Pulmonary artery endothelial cell (primary cell): ENCODE results near the gene LIMCH1. TPM values are rescaled to one million over a fixed set of nuclear protein-coding genes. Genes with fewer than 3 reads are reported as not detected.

Experiments
- DNase-seq: peaks from one replicate; pipeline ENCODE4 v3.0.0-alpha.2; 2011; ENCODE audit warnings: low read depth, low spot score
- total RNA-seq: library from RNA; depleted of rRNA; stranded (reverse); fragments of >200 nt; gene quantifications from 2 replicates; pipeline ENCODE4 v1.2.3, GENCODE V29; 2014

Gene LIMCH1
- total RNA-seq, 1 donor from 2014 or later = 24.1 TPM

GRCh38 chr4:41602886-41603498 lies 65.0 kb downstream of the LIMCH1 start:
- no peak for DNase-seq

- no peak for DNase-seq
Measured at GRCh38 chr4:41609851-41610250, 71.9 kb downstream of the LIMCH1 start.

- DNase-seq = no peak
Measured at GRCh38 chr4:41610474-41610873, 72.5 kb downstream of the LIMCH1 start.

- no peak for DNase-seq
Measured at GRCh38 chr4:41611124-41611838, 73.3 kb downstream of the LIMCH1 start.

- DNase-seq = peak; percentile 27
Measured at GRCh38 chr4:41611881-41612871, 74.2 kb downstream of the LIMCH1 start.

- no peak for DNase-seq
Measured at GRCh38 chr4:41613386-41613785, 75.4 kb downstream of the LIMCH1 start.

- DNase-seq = no peak
Measured at GRCh38 chr4:41613821-41614220, 75.9 kb downstream of the LIMCH1 start.

- DNase-seq = no peak
Measured at GRCh38 chr4:41614519-41614918, 76.6 kb downstream of the LIMCH1 start.

- DNase-seq = no peak
Measured at GRCh38 chr4:41619161-41619560, 81.2 kb downstream of the LIMCH1 start.

GRCh38 chr4:41620594-41621256 lies 82.8 kb downstream of the LIMCH1 start:
- DNase-seq = no peak

- no peak for DNase-seq
Measured at GRCh38 chr4:41622787-41623186, 84.8 kb downstream of the LIMCH1 start.

- no peak for DNase-seq
Measured at GRCh38 chr4:41624765-41625164, 86.8 kb downstream of the LIMCH1 start.

GRCh38 chr4:41625531-41625930 lies 87.6 kb downstream of the LIMCH1 start:
- no peak for DNase-seq

GRCh38 chr4:41628936-41629335 lies 91.0 kb downstream of the LIMCH1 start:
- no peak for DNase-seq

- no peak for DNase-seq
Measured at GRCh38 chr4:41631523-41631922, 93.6 kb downstream of the LIMCH1 start.

GRCh38 chr4:41632481-41633073 lies 94.6 kb downstream of the LIMCH1 start:
- no peak for DNase-seq

- no peak for DNase-seq
Measured at GRCh38 chr4:41633321-41633720, 95.4 kb downstream of the LIMCH1 start.

- DNase-seq = no peak
Measured at GRCh38 chr4:41635441-41635840, 97.5 kb downstream of the LIMCH1 start.

GRCh38 chr4:41638203-41638602 lies 100.2 kb downstream of the LIMCH1 start:
- DNase-seq = no peak

GRCh38 chr4:41638866-41639265 lies 100.9 kb downstream of the LIMCH1 start:
- no peak for DNase-seq

GRCh38 chr4:41639291-41639690 lies 101.3 kb downstream of the LIMCH1 start:
- DNase-seq = no peak
